ENCODE measurements around the gene NBAS.

DNA sequence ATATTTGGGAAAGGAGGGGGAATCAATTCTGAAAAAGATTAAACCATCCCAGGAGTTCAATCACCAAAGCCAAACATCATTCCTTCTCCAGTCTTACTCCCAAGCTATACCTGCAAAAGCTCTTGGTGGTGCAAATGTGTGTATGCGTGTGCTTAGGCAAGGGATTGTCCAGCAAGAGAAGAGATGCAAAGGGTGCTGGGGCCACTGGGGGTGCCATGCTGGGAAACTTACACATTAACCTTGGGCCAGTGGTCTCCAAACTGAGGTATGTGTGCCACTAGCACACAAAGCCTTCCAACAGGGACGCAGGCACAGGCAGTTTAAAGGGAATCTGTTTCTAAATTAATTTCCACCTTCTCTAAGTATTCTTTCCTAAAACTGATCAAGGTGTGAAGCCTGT is 307.9 kb downstream of the NBAS start:
- TF ChIP-seq, protein P1, sequence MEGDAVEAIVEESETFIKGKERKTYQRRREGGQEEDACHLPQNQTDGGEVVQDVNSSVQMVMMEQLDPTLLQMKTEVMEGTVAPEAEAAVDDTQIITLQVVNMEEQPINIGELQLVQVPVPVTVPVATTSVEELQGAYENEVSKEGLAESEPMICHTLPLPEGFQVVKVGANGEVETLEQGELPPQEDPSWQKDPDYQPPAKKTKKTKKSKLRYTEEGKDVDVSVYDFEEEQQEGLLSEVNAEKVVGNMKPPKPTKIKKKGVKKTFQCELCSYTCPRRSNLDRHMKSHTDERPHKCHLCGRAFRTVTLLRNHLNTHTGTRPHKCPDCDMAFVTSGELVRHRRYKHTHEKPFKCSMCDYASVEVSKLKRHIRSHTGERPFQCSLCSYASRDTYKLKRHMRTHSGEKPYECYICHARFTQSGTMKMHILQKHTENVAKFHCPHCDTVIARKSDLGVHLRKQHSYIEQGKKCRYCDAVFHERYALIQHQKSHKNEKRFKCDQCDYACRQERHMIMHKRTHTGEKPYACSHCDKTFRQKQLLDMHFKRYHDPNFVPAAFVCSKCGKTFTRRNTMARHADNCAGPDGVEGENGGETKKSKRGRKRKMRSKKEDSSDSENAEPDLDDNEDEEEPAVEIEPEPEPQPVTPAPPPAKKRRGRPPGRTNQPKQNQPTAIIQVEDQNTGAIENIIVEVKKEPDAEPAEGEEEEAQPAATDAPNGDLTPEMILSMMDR (IDR thresholded peaks at IDR 0.05; ENCODE audit: low read depth, low read length), result no peak
- no peak for TF ChIP-seq POLR2A (IDR thresholded peaks at IDR 0.05; ENCODE audit: extremely low read depth, insufficient read length)
- TF ChIP-seq, protein P2, sequence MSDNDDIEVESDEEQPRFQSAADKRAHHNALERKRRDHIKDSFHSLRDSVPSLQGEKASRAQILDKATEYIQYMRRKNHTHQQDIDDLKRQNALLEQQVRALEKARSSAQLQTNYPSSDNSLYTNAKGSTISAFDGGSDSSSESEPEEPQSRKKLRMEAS (IDR thresholded peaks at IDR 0.05; ENCODE audit: low read depth, low read length), result no peak
